Activated naive CD8-positive, alpha-beta T cell treated with anti-CD3 and anti-CD28 coated beads, Interleukin-2, amount 10 ng/mL, durations not matched to agents 7 days and 5 days (primary cell): ENCODE data around the gene NFASC. TPM values are rescaled to one million over a fixed set of nuclear protein-coding genes. Genes with fewer than 3 reads are reported as not detected.

Experiments
- ATAC-seq: fragments of 150-1000 bp; cut with Tn5 transposase; one replicate; pipeline ENCODE4 v1.10.0; 2021; ENCODE audit warnings: low read depth, moderate library complexity
- POLR2A ChIA-PET: fragments of 350-600 bp; sonication (Branson Sonifier 250); formaldehyde crosslinking; loops from one replicate; lab custom pipeline; 2021; ENCODE audit warnings: antibody characterized with exemption; lab: Charles Lee
- DNase-seq: peaks from one replicate; pipeline ENCODE4 v3.0.0; 2021
- H3K27ac Mint-ChIP-seq: one replicate; pipeline ENCODE4 v1.8.0; 2022; ENCODE audit warnings: mild to moderate bottlenecking, mixed read lengths
- H3K27me3 Mint-ChIP-seq: one replicate; pipeline ENCODE4 v1.8.0; 2022; ENCODE audit warnings: mild to moderate bottlenecking, moderate library complexity, mixed read lengths
- H3K36me3 Mint-ChIP-seq: one replicate; pipeline ENCODE4 v1.8.0; 2021; ENCODE audit warnings: mild to moderate bottlenecking, mixed read lengths
- H3K4me1 Mint-ChIP-seq: one replicate; pipeline ENCODE4 v1.8.0; 2021; ENCODE audit warnings: mixed read lengths
- H3K4me3 Mint-ChIP-seq: one replicate; pipeline ENCODE4 v1.8.0; 2022; ENCODE audit warnings: mild to moderate bottlenecking, moderate library complexity, mixed read lengths
- H3K9me3 Mint-ChIP-seq: one replicate; pipeline ENCODE4 v1.8.0; 2021; ENCODE audit warnings: mixed read lengths
- total RNA-seq, 2 experiments: library from RNA; stranded (reverse); gene quantifications; one replicate each; pipeline ENCODE4 v1.2.3, GENCODE V29; 2021

NFASC gene
- total RNA-seq, 2 experiments from 2014 or later: 0.14 to 0.31 TPM

- DNase-seq (no peak), ATAC-seq (no peak)
- POLR2A ChIA-PET: no interaction called here
- peaks cover 1% of the 10 kb centered on the region for H3K4me1 Mint-ChIP-seq
- H3K4me3 Mint-ChIP-seq: no peak overlapping the region
- no peaks in the 10 kb centered on the region for H3K36me3 Mint-ChIP-seq
- H3K27me3 Mint-ChIP-seq: no peaks in the 10 kb centered on the region
- H3K27ac Mint-ChIP-seq: no peak overlapping the region
- no peaks in the 10 kb centered on the region for H3K9me3 Mint-ChIP-seq
Measured at GRCh38 chr1:205064741-205065316, 194.2 kb downstream of the NFASC start.

GRCh38 chr1:205065666-205066065 is 195.0 kb downstream of the NFASC start:
- POLR2A ChIA-PET: no interaction called here
- H3K27me3 Mint-ChIP-seq: no peaks in the 10 kb centered on the region
- H3K4me3 Mint-ChIP-seq: no peak overlapping the region
- H3K4me1 Mint-ChIP-seq: peaks cover 1% of the 10 kb centered on the region
- no peaks in the 10 kb centered on the region for H3K9me3 Mint-ChIP-seq
- H3K36me3 Mint-ChIP-seq: no peaks in the 10 kb centered on the region
- no peak for ATAC-seq
- no peak overlapping the region for H3K27ac Mint-ChIP-seq
- DNase-seq: no peak

DNA sequence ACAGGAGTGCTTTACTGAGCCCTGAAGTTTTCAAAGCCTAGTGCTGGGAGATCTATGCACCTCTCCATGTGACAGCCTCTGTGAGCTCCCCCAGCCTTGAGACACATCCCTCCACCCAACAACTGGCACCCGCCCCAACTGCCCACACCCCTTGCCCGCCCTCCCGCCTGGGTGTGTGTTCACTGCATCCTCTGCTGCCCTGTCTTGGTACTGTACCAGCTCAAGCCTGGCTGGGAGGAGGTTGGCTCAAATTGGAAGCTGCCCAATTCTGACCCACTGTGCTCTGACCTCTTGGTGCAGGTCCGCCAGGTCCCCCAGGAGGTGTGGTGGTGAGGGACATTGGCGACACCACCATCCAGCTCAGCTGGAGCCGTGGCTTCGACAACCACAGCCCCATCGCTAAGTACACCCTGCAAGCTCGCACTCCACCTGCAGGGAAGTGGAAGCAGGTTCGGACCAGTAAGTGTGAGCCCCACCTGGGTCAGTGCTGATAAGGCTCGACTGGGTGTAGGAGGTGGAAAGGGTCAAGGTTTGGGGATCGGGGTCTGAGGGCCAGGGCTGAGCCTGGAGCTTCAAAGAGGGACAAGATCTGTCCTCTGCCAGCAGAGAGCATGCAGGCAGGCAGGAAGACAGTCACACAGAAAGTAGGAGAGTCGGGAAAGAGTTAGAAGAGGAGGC is 195.6 kb downstream of the NFASC start:
- no peak overlapping the region for H3K4me3 Mint-ChIP-seq
- DNase-seq: peak; percentile 18
- H3K4me1 Mint-ChIP-seq: peaks cover 1% of the 10 kb centered on the region

GRCh38 chr1:205067031-205067430 is 196.4 kb downstream of the NFASC start:
- Mint-ChIP-seq H3K9me3 (no peaks in the 10 kb centered on the region), H3K27ac (no peak overlapping the region), H3K27me3 (no peaks in the 10 kb centered on the region), H3K36me3 (no peaks in the 10 kb centered on the region), H3K4me3 (no peak overlapping the region), H3K4me1 (no peaks in the 10 kb centered on the region)
- ATAC-seq (no peak), DNase-seq (no peak)
- POLR2A ChIA-PET: interaction anchor here (0.7 kb wide), 1 partner anchor 167 kb away, joined by 3 read pairs; no protein-coding TSS in a partner anchor

More for the DNA sequence above, 195.6 kb downstream of the NFASC start:
- H3K9me3 Mint-ChIP-seq: no peaks in the 10 kb centered on the region
- ATAC-seq: no peak
- POLR2A ChIA-PET: no interaction called here
- H3K27ac Mint-ChIP-seq: no peak overlapping the region
- H3K36me3 Mint-ChIP-seq: no peaks in the 10 kb centered on the region
- H3K27me3 Mint-ChIP-seq: no peaks in the 10 kb centered on the region

DNA sequence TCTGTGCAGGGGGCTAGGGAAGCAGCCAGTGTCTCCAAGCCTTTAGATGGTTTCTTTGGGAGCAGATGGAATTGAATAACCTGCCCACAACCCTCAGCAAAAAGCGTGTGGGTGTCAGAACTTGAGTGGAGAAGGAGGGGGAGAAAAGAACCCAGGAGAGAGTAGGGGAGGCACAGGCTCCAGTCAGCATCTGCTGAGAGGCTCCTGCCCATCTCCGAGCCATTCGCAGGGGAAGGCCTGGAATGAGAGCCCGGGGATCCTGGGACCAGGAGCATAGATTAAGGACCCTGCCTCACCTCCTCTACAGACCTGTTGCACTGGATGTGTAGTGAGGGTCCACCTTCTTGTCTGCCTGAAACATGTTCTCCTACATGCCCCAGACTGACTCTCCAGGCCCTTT is 197.3 kb downstream of the NFASC start:
- Mint-ChIP-seq H3K27me3 (no peaks in the 10 kb centered on the region), H3K9me3 (no peaks in the 10 kb centered on the region), H3K36me3 (no peaks in the 10 kb centered on the region), H3K4me3 (no peak overlapping the region), H3K4me1 (no peaks in the 10 kb centered on the region), H3K27ac (no peak overlapping the region)
- ATAC-seq: no peak
- no peak for DNase-seq
- POLR2A ChIA-PET: interaction anchor here (0.7 kb wide), 1 partner anchor 166 kb away, joined by 3 read pairs; no protein-coding TSS in a partner anchor

DNA sequence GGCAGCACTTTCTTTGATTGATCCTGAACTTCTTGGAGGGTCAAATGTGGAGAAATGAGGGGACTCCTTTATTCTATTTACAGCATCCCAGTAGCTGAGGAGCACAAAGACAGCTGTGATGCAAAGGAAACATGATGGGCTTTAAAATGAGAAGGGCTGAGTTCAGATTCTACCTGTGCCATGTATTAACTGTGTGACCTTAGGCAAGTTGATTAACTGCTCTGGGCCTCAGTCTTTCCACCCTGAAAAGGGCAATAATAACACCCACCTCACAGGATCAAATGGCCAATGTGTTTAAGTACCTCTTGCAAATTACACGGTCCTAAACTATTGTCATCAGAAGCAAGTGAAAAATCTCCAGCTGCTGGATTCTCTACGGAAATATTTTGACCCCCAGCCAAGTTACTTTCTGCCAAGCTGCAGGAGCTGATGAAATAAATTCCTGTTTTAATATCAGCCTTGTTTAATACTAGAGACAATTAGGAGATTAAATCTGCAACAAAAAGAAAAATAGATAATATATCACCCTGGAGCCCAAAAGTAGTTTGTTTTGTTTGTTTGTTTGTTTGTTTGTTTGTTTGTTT is 197.9 kb downstream of the NFASC start:
- no peak for DNase-seq
- ATAC-seq: no peak
- H3K27me3 Mint-ChIP-seq: no peaks in the 10 kb centered on the region

DNA sequence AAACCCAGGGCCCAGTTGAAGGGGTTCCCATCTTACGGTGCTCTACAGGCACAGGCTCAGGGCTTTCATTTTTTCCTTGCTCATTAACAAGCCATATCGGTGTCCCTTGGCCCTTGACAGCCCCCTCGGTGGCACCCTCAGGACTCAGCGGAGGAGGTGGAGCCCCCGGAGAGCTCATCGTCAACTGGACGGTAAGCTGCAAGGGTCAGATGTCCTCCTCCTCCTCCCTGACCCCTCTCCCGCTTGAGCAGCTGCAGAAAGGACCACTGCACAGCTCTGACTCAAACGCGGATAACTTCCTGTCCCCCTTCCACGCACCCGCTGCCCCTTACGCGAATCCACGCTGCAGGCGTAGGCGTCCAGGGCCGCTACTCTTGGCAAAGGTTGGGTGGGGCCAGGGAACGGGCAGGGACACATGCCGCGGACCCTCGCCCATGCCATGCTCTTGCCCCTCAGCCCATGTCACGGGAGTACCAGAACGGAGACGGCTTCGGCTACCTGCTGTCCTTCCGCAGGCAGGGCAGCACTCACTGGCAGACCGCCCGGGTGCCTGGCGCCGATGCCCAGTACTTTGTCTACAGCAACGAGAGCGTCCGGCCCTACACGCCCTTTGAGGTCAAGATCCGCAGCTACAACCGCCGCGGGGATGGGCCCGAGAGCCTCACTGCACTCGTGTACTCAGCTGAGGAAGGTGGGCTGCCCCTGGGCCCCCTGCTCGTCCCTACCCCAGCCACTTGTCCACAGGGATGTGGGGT is 198.9 kb downstream of the NFASC start:
- DNase-seq: no peak
- H3K4me3 Mint-ChIP-seq: no peak overlapping the region
- POLR2A ChIA-PET: no interaction called here

More for the DNA sequence above, 197.9 kb downstream of the NFASC start:
- no peaks in the 10 kb centered on the region for H3K4me1 Mint-ChIP-seq
- no peak overlapping the region for H3K4me3 Mint-ChIP-seq
- H3K27ac Mint-ChIP-seq: no peak overlapping the region
- POLR2A ChIA-PET: no interaction called here
- H3K36me3 Mint-ChIP-seq: no peaks in the 10 kb centered on the region
- H3K9me3 Mint-ChIP-seq: no peaks in the 10 kb centered on the region

GRCh38 chr1:205071028-205071409 is 200.4 kb downstream of the NFASC start:
- H3K4me1 Mint-ChIP-seq: no peaks in the 10 kb centered on the region
- DNase-seq (no peak), ATAC-seq (no peak)
- no peaks in the 10 kb centered on the region for H3K9me3 Mint-ChIP-seq
- H3K27me3 Mint-ChIP-seq: no peaks in the 10 kb centered on the region
- H3K4me3 Mint-ChIP-seq: no peak overlapping the region
- no peak overlapping the region for H3K27ac Mint-ChIP-seq
- POLR2A ChIA-PET: no interaction called here
- no peaks in the 10 kb centered on the region for H3K36me3 Mint-ChIP-seq

More for the DNA sequence above, 198.9 kb downstream of the NFASC start:
- no peaks in the 10 kb centered on the region for H3K4me1 Mint-ChIP-seq
- ATAC-seq: no peak
- no peaks in the 10 kb centered on the region for H3K27me3 Mint-ChIP-seq
- no peaks in the 10 kb centered on the region for H3K9me3 Mint-ChIP-seq
- H3K27ac Mint-ChIP-seq: no peak overlapping the region
- no peaks in the 10 kb centered on the region for H3K36me3 Mint-ChIP-seq

DNA sequence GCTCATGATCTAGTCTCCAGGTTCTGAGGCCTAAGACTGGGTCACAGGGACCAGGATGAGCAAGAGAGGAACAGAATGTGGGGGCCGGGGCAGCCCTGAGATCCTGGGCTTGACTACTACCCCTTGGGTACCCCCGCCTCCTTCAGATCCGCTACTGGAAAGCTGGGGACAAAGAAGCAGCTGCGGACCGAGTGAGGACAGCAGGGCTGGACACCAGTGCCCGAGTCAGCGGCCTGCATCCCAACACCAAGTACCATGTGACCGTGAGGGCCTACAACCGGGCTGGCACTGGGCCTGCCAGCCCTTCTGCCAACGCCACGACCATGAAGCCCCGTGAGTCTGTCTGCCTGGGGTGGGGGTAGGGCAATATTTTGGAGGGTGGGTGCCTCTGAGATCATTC is 201.1 kb downstream of the NFASC start:
- ATAC-seq (no peak), DNase-seq (no peak)
- H3K4me3 Mint-ChIP-seq: no peak overlapping the region
- H3K27ac Mint-ChIP-seq: no peak overlapping the region
- H3K36me3 Mint-ChIP-seq: no peaks in the 10 kb centered on the region
- no peaks in the 10 kb centered on the region for H3K4me1 Mint-ChIP-seq
- no peaks in the 10 kb centered on the region for H3K27me3 Mint-ChIP-seq
- no peaks in the 10 kb centered on the region for H3K9me3 Mint-ChIP-seq
- POLR2A ChIA-PET: no interaction called here

DNA sequence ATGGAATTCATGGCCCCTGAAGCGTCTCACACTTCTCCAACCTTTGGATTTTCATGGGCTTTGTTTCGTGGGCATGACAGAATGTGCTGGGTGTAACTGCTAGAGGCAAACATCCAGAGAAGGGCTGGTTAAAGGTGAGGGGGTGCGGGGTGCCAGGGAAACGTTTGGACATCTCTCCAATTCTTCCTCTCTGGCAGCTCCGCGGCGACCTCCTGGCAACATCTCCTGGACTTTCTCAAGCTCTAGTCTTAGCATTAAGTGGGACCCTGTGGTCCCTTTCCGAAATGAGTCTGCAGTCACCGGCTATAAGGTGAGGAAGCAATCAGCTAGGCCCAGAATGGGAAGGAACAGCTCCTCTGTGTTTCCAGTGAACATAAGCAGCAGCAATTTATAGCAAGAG is 201.6 kb downstream of the NFASC start:
- POLR2A ChIA-PET: no interaction called here
- DNase-seq (no peak), ATAC-seq (no peak)
- H3K4me1 Mint-ChIP-seq: no peaks in the 10 kb centered on the region
- no peak overlapping the region for H3K27ac Mint-ChIP-seq
- no peak overlapping the region for H3K4me3 Mint-ChIP-seq
- H3K27me3 Mint-ChIP-seq: no peaks in the 10 kb centered on the region
- no peaks in the 10 kb centered on the region for H3K9me3 Mint-ChIP-seq
- no peaks in the 10 kb centered on the region for H3K36me3 Mint-ChIP-seq

Other genes starting within 250 kb of the NFASC start
- not detected for gene LRRN2, start 185.1 kb upstream of the NFASC start, total RNA-seq
- not detected for gene CNTN2, start 172.3 kb downstream of the NFASC start, total RNA-seq
- 1 to 10 TPM; 3.9 to 4.0 TPM for gene TMEM81, start 213.6 kb downstream of the NFASC start, total RNA-seq